ENCODE data around the gene PARP3. TPM values are rescaled to one million over a fixed set of nuclear protein-coding genes. Genes with fewer than 3 reads are reported as not detected.

Gene PARP3
- total and polyA plus RNA-seq, 9 of the 15 experiments (the other 6 are each of a cell fraction or from before 2014, with no cell fraction given): 0.46 to 6.6 (median 4.5) TPM

DNA sequence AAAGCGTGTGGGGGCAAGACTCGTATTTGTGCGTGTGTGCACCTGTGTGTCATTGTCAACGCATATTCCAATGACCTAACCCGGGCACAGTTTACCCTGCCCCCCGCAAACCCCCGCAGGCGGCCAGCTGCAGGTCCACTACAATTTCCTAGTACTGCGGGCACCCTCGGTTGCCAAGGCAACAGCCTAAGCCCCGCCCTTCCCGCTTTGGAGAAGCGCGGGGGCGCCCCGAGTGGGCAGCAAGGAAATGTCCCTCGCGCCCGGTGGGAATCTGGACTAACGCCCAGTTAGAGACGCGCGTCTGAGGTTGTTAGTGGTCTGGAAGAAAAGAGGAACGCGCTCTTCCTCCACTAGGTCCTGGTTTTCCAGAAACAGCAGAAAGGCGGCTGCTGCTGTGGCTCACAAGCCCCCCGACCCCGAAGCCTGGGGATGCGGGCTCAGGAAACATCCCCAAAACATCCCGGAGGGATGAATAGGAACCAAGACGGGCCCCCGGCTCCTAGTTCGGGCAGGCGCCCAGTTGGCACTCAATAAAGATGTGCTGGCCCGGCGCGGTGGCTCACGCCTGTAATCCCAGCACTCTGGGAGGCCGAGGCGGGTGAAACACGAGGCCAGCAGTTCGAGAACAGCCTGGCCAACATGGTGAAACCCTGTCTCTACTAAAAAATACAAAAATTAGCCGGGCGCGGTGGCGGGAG is 33.8 kb downstream of the PARP3 start:
- ChIA-PET POLR2A (interaction anchor here (1.0 to 3.5 kb wide), 2 partner anchors 14 to 16 kb away, joined by 6 to 19 read pairs; no protein-coding TSS in a partner anchor), CTCF (ENCODE audit: low intra/inter-chr PET ratio) (no interaction called here)
- no peaks in the 10 kb centered on the region for H4K20me1 ChIP-seq (replicated peaks; ENCODE audit: control insufficient read depth, insufficient read depth, low read length)
- no peak overlapping the region for H3K27ac ChIP-seq (ENCODE audit: extremely low read depth, low read depth, low read length)
- intact Hi-C loops (cut with micrococcal nuclease) (no loop called here), in situ Hi-C loops (cut with MboI) (no loop called here)
- ATAC-seq (peak; percentile 16; the same call in 2 of the 3 replicates), DNase-seq (ENCODE audit: extremely low read depth in 1 of 4, low spot score in 3 of 4) (peak; percentile 65 to 76 (median 67)), FAIRE-seq (no peak)
- H3K36me3 ChIP-seq (ENCODE audit: control insufficient read depth, insufficient read depth, low read length): peaks cover 13% of the 10 kb centered on the region; the same call in 2 of the 3 replicates
- peaks cover 23 to 55% of the 10 kb centered on the region in 2 experiments for H3K4me1 ChIP-seq (replicated peaks in 1 of 2; ENCODE audit: control insufficient read depth in 2 of 2, insufficient read depth in 2 of 2, low read length in 2 of 2)
- no peak overlapping the region; the same call in 1 of the 2 replicates for H2AFZ ChIP-seq (ENCODE audit: low read depth, low read length)
- peak overlapping the region in 1 of 2 experiments; percentile 36; a peak in 1 of 4 replicates for H3K9ac ChIP-seq (ENCODE audit: insufficient read depth in 1 of 2, low read depth in 2 of 2, low read length in 2 of 2)
- H3K9me3 ChIP-seq (replicated peaks; ENCODE audit: control insufficient read depth, insufficient read depth, low read depth, low read length): no peaks in the 10 kb centered on the region
- peaks cover 45% of the 10 kb centered on the region for H3K79me2 ChIP-seq (ENCODE audit: control insufficient read depth, insufficient read depth, low read length)
- no TSS peak for BruUV-seq (replicated peaks)
- no peaks in the 10 kb centered on the region for H3K27me3 ChIP-seq (ENCODE audit: control insufficient read depth in 2 of 2, insufficient read depth in 2 of 2, low read length in 2 of 2)
- H3K4me3 ChIP-seq: peak overlapping the region; percentile 62; the same call in 1 of the 2 replicates
- peak overlapping the region; percentile 92 for H3K4me2 ChIP-seq (ENCODE audit: insufficient read depth, low read length)
- 21% methylated on average over 13 of the region's 46 CpGs for WGBS (ENCODE audit: insufficient coverage, low coverage, missing lambda C conversion rate)
- no peaks in the 10 kb centered on the region for H3K9me1 ChIP-seq (ENCODE audit: control insufficient read depth, insufficient read depth, low read length)
- TF ChIP-seq, protein P1, sequence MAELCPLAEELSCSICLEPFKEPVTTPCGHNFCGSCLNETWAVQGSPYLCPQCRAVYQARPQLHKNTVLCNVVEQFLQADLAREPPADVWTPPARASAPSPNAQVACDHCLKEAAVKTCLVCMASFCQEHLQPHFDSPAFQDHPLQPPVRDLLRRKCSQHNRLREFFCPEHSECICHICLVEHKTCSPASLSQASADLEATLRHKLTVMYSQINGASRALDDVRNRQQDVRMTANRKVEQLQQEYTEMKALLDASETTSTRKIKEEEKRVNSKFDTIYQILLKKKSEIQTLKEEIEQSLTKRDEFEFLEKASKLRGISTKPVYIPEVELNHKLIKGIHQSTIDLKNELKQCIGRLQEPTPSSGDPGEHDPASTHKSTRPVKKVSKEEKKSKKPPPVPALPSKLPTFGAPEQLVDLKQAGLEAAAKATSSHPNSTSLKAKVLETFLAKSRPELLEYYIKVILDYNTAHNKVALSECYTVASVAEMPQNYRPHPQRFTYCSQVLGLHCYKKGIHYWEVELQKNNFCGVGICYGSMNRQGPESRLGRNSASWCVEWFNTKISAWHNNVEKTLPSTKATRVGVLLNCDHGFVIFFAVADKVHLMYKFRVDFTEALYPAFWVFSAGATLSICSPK (IDR thresholded peaks at IDR 0.05; ENCODE audit: borderline replicate concordance): no peak
- TF ChIP-seq CBFA2T2 (conservative IDR thresholded peaks at IDR 0.05): no peak
- peak in 1 of 2 experiments; percentile 57; a peak in 1 of 4 replicates for TF ChIP-seq CSDE1 (IDR thresholded peaks at IDR 0.05)
- no peak for TF ChIP-seq NEUROD1 (IDR thresholded peaks at IDR 0.05; ENCODE audit: borderline replicate concordance, low read depth, low read length, partially characterized antibody)
- no peak for TF ChIP-seq HNRNPH1 (optimal IDR thresholded peaks at IDR 0.05; ENCODE audit: low read depth, low read length)
- no peak for TF ChIP-seq RBM39 (optimal IDR thresholded peaks at IDR 0.05; ENCODE audit: low read depth, low read length)
- TF ChIP-seq, protein P2, sequence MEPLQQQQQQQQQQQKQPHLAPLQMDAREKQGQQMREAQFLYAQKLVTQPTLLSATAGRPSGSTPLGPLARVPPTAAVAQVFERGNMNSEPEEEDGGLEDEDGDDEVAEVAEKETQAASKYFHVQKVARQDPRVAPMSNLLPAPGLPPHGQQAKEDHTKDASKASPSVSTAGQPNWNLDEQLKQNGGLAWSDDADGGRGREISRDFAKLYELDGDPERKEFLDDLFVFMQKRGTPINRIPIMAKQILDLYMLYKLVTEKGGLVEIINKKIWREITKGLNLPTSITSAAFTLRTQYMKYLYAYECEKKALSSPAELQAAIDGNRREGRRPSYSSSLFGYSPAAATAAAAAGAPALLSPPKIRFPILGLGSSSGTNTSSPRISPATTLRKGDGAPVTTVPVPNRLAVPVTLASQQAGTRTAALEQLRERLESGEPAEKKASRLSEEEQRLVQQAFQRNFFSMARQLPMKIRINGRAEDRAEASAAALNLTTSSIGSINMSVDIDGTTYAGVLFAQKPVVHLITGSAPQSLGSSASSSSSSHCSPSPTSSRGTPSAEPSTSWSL (CRISPR knock-in tag; IDR thresholded peaks at IDR 0.05; ENCODE audit: borderline replicate concordance): no peak
- TF ChIP-seq SMARCE1 (IDR thresholded peaks at IDR 0.05): no peak
- no peak for TF ChIP-seq POLR2H (tag; IDR thresholded peaks at IDR 0.05; ENCODE audit: low read depth)
- no peak for TF ChIP-seq ZNF699 (CRISPR knock-in tag; IDR thresholded peaks at IDR 0.05; ENCODE audit: insufficient replicate concordance)
- TF ChIP-seq SPI1 (IDR thresholded peaks at IDR 0.05; ENCODE audit: borderline replicate concordance, low read depth, low read length): peak; percentile 29; the same call in 1 of the 2 replicates
- no peak for TF ChIP-seq ZNF551 (CRISPR knock-in tag; IDR thresholded peaks at IDR 0.05)
- TF ChIP-seq, protein P3, sequence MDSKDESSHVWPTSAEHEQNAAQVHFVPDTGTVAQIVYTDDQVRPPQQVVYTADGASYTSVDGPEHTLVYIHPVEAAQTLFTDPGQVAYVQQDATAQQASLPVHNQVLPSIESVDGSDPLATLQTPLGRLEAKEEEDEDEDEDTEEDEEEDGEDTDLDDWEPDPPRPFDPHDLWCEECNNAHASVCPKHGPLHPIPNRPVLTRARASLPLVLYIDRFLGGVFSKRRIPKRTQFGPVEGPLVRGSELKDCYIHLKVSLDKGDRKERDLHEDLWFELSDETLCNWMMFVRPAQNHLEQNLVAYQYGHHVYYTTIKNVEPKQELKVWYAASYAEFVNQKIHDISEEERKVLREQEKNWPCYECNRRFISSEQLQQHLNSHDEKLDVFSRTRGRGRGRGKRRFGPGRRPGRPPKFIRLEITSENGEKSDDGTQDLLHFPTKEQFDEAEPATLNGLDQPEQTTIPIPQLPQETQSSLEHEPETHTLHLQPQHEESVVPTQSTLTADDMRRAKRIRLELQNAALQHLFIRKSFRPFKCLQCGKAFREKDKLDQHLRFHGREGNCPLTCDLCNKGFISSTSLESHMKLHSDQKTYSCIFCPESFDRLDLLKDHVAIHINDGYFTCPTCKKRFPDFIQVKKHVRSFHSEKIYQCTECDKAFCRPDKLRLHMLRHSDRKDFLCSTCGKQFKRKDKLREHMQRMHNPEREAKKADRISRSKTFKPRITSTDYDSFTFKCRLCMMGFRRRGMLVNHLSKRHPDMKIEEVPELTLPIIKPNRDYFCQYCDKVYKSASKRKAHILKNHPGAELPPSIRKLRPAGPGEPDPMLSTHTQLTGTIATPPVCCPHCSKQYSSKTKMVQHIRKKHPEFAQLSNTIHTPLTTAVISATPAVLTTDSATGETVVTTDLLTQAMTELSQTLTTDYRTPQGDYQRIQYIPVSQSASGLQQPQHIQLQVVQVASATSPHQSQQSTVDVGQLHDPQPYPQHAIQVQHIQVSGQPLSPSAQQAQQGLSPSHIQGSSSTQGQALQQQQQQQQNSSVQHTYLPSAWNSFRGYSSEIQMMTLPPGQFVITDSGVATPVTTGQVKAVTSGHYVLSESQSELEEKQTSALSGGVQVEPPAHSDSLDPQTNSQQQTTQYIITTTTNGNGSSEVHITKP (IDR thresholded peaks at IDR 0.05; ENCODE audit: partially characterized antibody): no peak
